Activated effector memory CD4-positive, alpha-beta T cell treated with anti-CD3 and anti-CD28 coated beads, Interleukin-2, amount 50 U/mL, for 16 hours (primary cell): Measurements from ENCODE around the gene NEK1.
A peak's percentile ranks its signal among the peaks of the same experiment; 100 is the strongest.

Experiments used
- DNase-seq: peaks from one replicate; pipeline ENCODE4 v3.0.0-alpha.2; 2020

NEK1 gene

DNA sequence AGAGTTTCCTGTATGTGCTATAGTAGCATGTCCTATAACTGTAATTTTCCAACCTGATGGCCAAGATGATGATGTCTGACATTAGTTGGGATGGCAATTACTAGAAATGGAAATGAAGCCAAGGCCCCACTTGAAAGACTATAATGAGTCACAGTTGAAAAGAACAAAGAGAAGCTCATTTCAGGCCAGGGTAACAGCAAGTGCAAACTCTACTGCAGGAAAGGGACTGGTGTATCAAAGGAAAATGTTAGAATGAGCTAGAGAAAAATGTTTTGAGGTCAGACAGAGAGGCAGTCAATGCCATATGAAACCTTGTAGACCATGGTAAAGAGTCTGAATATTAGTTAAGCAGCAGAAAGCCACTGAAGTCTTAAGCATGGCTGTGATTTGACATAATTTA, 195.4 kb downstream of the NEK1 start:
- DNase-seq = no peak

DNA sequence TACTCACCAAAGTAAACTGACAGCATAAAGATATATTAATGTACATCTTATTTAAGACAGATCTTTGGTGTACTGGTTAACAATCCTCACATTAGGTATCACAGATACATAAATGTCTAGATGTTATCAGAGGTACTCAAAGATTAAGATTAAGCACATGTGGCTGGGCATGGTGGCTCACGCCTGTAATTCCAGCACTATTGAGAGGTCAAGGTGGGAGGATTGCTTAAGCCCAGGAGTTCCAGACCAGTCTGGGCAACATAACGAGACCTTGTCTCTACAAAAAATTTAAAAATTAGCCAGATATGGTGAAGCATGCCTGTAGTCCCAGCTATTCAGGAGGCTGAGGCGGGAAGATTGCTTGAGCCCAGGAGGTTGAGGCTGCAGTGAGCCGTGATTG, 195.9 kb downstream of the NEK1 start:
- DNase-seq = no peak

DNA sequence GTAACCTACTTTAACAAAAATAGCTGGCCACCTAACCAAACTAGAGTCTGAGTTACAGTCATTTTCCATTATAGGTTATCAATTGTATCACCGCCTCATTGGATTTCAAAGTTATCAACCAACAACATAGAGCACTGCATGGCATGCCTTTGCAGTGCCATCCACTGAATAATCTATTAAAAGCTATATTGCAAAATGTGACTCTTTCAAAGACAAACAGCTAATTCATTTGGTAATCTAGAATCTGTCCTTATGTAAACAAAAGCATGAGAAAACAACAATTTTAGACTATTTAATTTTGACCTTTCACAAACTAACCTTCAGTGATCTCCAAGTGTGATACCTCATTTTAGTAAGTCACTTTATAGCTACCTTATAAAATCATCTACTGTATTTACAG, 197.5 kb downstream of the NEK1 start:
- DNase-seq = no peak

DNA sequence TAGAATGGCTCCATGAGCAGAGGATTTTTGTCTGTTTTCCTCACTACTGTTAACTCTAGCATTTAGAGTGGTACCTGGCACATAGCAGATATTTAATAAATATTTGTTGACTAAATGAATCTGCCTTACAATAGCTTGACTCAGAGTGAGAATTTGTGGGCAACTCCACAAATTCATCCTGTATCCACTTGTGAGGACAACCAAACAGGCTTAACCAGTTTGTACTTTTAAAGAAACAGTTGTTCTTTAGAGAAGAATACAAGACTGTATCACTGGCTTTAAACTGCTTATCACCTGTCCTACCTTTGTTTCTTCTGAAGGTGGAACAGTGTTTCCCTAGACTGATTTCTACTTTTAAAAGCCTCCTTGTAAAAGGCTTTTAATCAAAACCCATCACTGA, 200.3 kb downstream of the NEK1 start:
- no peak for DNase-seq

DNA sequence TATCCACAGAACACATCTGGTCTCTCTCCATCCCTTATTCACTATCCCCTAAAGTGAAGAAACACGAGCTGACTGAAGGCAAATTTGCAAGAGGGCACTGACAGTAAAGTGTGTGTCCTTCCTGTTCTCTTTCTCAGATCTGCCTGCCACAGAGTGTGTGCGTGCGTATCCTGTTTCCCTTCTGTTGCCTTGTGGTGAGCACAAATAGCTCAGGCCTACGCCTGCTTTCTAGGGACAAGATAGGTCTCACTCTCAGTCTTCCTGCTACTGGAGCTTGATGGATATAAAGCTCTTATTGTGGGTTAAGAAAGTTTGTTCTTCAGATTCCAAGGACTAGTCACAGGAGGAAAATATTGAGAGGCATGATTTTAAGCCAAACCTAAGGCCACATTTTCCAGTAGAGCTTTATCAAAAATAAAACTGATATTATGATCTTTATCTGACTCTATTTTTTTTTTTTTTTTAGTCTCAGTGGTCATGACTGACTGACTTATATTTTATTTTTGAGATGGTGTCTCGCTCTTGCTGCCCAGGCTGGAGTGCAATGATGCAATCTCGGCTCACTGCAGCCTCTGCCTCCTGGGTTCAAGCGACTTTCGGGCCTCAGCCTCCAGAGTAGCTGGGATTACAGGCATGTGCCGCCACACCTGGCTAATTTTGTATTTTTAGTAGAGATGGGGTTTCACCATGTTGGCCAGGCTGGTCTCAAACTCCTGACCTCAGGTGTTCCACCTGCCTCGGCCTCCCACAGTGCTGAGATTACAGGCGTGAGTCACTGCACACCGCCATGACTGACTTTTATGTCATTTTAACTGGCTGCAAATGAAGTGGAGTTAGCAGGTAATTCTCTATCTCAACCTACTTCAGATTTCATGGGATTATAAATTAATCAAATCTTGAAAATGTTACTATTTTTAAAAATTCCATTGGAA, 201.3 kb downstream of the NEK1 start:
- DNase-seq = peak; percentile 72

DNA sequence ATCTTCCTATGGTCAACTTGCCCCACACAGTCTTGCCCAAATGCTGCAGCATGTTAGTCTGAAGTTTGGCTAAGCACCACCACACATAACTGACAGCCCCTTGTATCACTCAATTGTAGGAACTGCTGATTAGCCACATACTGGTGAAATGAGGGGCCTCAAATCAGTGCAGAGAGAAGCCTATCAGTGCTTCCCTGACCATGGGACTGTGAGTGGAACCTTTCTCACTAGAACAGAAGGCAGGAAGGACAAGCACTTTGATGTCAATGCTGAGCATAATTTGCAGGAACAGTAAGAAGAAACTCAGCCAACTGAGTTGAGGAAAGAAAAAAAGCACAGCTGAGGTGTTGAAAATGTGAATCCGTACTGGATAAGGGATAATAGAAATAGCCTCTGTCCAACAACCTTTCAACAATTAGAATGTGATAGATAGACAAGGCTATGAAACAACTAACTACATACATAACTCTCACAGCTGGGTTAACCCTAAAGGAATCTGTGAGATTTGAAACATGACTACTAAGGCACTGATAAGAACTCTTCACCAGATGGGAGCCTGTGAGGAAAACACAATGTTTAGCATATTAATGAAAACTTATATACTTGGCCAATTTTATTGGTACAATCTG, 205.1 kb downstream of the NEK1 start:
- no peak for DNase-seq

DNA sequence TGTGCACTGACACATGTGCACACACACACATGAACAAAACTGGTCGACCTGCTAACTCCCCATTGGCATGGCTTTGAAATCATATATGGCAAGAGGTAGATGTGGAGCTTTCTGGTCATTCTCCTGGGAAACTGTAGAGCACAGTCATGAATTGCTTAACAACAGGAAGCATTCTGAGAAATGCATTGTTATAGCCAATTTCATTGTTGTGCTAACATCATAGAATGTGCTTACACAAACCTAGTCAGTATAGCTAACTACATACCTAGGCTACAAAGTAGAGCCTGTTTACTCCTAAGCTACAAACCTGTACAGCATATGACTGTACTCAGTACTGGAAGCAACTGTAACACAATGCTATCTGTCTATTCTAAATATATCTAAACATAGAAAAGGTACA, 207.4 kb downstream of the NEK1 start:
- DNase-seq = no peak

DNA sequence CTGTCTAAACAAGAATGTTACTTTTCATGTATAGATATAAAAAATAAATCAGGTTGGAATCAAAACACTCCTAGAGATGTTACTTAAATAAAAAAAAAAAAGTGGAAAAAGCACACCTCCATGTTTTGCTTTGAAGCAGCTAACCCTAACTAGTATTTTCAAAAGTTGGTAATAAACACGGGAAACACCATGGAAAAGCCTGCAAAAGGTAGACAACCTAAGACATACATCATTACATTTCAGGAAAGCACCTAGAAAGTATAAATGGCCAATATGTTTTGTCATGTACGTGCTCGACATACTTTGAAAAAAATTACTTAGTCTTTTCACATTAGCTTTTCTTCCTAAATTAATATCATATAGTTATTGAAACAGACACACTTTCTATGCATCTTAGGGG, 211.6 kb downstream of the NEK1 start:
- DNase-seq = no peak

DNA sequence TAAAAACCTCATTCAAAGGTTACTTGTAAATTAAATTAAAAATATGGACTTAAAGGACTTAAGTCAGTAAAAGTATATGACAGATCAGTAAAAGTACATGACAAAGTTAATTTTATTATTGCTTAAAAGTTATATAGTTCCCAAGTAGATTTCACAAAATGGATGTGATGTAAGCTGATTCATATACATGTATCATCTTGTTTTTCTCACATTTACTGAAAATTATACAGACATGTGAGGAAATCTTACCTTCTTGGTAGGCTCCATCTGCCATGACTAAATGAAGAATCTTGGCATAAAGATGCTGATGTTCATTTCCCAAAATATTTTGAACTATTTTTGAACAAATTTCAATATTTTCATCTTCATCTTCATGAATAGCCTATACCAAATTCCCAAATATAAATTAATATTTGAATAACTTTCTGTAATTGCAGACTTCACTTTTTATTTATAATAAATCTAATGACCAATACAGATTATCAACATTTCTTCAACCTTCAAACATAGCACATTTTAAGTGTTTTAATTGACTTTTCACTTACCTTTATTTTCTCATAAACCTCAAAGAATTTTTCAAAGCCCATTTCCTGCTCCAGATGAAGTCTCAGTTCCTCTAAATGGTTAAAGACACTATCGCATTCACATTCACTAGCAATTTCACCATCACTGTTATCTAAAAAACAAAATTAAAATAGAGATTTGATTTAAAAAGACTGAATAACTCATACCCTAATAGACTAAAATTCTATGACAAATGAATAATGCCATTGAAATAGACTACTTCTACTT, 212.2 kb downstream of the NEK1 start:
- no peak for DNase-seq

DNA sequence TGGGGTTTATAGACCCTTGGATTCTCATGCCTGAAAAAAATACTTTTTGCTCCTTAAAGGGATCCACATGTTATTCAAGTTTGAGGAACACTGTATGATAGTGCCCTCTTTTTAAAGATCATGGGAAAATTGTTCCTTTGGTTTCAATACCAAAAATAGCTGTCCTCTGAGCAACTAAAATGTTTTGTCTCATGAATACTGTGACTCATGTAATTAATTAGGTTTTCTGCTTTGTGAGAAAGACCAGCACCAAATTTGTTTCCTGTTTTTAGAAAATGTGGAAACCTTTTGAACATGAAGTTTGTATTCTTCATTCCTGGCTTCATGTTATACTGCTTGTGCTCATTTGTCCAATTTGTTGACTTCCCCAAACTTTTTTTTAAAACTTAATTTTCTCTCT, 214.1 kb downstream of the NEK1 start:
- no peak for DNase-seq

DNA sequence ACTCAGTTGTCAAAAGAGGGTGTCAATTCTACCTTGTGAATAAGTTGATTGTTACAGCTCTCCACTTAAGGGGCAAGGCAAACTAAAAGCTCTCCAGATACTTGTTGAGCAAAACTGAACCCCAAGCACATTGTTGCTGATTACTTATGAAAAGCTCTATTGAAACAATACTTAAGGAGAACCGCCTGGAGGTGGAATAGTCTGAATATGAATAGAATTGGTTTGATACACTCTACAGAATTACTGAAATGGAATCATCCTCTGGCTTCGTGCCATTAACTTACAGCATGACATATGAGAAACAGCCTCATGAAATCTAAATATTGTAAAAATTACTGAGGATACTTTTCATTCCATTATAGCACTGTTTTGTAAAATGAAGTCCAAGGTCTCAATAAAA, 214.6 kb downstream of the NEK1 start:
- DNase-seq = no peak

DNA sequence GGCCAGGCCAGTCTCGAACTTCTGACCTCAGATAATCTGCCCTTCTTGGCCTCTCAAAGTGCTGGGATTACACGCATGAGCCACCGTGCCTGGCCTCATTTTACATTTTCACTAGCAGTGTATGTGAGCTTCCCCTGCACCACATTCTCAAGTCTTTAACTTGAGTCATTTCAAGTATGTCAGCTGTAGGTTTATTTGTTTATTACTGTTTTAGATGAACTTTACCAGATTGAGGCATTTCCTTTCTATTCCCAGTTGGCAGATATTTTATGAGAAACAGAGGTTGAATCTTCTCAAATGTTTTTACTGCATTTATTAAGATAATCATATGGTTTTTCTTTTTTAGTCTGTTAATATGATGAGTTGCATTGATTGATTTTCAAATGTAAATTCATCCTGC, 227.0 kb downstream of the NEK1 start:
- no peak for DNase-seq

DNA sequence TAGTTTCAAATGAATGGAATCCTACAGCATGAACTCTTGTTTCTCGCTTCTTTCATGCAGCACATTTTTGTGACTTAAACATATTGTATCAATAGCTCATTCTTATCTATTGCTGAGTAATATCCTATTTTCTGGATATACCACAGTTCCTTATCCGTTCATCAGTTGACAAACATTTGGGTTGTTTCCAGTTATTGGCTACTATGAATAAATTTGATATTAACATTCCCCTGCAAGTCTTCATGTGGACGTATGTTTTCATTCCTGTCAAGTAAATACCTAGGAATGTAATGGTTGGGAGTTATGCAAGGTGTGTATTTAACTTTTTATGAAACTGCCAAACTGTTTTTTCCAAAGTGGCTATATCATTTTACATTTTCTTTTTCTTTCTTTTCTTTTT, 227.6 kb downstream of the NEK1 start:
- no peak for DNase-seq

DNA sequence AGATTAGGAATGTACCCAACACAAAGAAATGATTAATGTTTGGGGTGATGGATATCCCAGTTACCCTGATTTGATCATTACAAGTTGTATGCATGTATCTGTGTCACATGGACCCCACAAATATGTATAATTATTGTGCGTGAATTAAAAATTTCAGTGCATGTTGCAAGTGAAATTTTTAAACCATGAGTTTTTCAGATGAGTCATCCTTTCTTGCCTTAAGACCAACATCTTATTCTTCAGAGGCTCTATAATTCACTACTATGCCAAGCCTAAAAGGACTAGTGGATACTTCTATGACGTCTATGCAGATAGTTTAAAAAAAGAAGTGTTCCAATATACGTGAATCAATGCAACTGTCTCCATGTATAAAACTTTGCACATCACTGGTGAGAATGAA, 228.7 kb downstream of the NEK1 start:
- no peak for DNase-seq

DNA sequence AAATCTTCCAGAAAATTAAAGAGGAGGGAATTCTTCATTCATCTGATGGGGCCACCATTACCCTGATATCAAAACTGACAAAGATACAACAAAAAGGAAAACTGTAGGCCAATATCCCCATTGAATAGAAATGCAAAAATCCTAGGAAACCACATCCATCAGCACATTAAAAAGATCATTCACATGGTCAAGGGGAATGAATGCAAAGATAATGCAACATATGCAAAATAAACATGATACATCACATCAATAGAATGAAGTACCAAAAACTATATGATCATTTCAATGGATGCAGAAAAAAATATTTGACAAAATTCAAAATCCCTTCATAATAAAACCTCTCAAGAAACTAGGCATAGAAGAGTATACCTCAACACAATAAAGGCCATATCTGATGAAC, 232.7 kb downstream of the NEK1 start:
- no peak for DNase-seq

DNA sequence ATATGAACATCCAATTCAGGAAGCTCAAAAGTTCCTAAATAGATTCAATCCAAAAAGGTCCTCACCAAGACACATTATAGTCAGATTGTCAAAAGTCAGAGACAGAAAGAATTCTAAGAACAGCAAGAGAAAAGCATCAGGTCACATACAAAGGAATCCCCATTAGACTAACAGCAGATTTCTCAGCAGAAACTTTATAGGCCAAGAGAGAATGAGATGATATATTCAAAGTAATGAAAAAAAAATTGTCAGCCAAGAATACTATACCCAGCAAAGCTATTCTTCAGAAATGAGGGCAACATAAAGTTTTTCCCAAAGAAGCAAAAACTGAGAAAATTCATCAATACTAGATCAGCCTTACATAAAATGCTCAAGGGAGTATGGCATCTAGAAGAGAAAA, 235.0 kb downstream of the NEK1 start:
- DNase-seq = no peak

DNA sequence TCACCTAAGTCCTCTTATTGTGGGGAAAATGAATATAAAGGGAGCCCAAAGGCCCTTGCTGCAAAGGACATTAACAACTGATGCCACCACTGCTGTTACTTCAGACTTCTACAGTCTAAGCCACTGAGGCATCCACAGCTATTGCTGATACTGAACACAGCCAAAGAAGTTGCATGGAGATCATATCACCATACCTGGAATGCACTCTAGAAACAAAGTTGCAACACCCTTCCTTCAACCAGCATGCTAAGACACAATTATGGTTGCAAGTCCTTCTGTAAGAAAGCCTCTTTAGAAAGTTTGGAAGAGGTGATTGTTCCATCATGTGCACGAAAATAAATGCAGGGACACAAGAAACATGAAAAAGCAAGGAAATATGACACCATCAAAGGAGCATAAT, 236.0 kb downstream of the NEK1 start:
- no peak for DNase-seq

DNA sequence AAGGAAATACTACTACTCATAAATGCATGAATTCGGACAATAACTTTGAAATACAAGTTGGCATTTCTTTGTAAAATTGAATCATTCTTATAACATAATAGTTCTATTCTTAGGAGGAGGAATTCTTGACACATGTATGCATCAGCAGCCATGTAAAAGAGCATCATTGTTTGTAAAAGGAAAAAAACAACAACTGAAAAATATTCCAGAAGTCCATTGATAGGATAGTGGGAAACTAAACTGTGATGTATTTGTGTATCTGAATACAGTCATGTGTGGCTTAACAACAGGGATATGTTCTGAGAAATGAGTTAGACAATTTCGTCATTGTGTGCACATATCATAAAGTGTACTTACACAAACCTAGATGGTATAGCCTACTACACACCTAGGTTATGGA, 239.6 kb downstream of the NEK1 start:
- DNase-seq = no peak

DNA sequence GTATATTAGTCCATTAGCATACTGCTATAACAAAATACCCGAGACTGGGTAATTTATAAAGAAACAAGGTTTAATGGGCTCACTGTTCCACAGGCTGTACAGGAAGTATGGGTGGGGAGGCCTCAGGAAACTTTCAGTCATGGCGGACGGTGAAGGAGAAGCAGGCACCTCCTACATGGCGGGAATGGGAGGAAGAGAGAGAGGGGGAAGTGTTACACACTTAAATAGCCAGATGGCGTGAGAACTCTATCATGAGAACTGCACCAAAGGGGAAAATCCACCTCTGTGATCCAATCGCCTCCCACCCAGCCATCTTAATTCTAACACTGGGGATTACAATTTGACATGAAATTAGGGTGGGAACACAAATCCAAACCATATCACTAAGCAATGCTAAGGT, 242.7 kb downstream of the NEK1 start:
- DNase-seq = no peak

DNA sequence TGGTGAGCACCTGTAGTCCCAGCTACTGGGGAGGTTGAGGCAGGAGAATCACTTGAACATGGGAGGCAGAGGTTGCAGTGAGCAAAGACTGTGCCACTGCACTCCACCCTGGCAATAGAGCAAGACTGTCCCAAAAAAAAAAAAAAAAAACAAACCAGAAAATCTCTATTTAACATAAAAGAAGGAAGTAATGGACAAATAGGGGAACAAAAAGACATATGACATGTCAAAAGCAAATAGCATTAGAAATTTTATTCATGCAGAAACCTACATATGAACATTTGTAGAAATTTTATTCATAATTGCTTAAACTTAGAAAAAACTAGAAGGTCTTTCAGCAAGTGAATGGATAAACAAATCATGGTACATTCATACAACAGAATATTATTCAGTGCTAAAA, 244.6 kb downstream of the NEK1 start:
- no peak for DNase-seq

DNA sequence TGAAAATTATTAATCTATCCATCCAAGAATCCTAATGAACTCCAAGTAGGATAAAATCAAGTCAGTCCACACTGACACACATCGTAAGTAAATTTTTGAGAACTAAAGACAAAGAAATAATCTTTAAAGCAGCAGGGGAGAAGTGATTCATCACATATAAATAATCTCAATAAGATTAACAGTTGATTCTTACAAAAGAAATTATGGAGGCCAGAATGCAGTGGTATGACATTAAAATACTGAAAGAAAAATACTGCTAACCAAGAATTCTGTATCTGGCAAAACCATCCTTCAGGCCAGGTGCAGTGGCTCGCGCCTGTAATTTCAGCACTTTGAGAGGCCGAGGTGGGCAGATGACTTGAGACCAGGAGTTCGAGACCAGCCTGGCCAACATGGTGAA, 245.6 kb downstream of the NEK1 start:
- no peak for DNase-seq

DNA sequence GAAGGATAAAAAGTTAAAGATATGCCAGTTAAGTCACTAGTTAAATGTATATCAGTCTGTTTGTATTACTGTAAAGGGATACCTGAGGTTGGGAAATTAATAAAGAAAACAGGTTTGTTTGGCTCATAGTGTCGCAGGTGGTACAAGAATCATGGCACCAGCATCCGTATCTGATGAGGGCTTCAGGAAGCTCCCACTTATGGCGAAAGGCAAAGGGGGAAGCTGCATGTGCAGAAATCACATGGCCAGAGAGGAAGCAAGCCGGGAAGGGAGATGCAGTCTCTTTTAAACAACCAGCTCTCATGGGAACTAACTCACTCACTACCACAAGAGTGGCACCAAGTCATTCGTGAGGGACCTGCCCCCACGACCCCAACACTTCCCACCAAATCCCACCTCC, 249.8 kb downstream of the NEK1 start:
- no peak for DNase-seq

DNA sequence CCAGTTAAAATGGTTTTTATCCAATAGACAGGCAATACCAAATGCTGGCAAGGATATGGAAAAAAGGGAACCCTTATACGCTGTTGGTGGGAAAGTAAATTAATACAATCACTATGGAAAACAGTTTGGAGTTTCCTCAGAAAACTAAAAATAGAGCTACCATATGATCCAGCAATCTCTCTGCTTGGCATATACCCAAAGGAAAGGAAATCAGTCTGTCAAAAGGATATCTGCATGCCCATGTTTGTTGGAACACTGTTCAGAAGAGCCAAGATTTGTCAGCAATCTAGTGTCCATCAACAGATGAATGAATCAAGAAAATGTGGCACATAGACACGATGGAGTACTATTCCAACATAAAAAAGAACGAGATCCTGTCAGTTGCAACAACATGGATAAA, 250.6 kb downstream of the NEK1 start:
- no peak for DNase-seq

DNA sequence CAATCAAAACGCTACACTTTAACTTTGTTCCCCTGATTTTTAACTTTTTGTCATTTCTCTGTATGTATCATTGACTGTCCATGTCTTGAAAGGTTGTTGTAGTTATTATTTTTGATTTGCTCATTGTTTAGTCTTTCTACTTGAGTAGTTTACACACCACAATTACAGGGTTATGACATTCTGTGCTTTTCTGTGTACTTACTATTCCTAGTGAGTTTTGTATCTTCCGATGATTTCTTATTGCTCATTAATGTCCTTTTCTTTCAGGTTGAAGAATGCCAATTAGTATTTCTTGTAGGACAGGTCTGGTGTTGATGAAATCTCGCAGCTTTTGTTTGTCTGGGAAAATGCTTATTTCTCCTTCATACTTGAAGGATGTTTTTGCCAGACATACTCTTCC, 252.4 kb downstream of the NEK1 start:
- no peak for DNase-seq
